H4 (cell line): ENCODE results near the gene UGT1A3. TPM values are rescaled to one million over a fixed set of nuclear protein-coding genes. Genes with fewer than 3 reads are reported as not detected.

ENCODE experiments used
- DNase-seq: peaks from one replicate; pipeline ENCODE4 v3.0.0-alpha.2; 2015; ENCODE audit warnings: low spot score
- total RNA-seq: library from RNA; depleted of rRNA; stranded (reverse); fragments of >200 nt; shearing (Covaris generic); gene quantifications from 2 replicates; pipeline ENCODE4 v1.2.3, GENCODE V29; 2014; rRNA removed

Gene UGT1A3
- total RNA-seq, 1 experiment from 2014 or later = not detected

DNA sequence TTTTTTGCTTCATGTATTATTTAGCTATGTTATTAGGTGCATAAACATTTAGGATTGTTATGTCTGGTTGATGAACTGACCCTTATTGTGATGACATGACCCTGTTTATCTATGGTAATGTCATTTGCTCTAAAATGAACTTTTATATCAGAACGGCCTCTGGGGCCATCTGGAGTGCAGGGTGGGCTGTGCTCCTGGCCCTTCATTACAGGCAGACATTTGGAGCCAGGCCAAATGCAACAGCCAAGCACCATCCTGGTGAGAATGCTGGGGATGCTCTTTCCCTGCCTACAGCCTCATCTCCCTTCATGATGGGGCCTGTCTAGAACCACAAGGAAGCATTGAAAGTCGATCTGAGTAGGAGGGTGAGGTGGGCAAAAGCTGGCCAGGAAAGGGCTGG, 87.5 kb downstream of the UGT1A3 start:
- no peak for DNase-seq

DNA sequence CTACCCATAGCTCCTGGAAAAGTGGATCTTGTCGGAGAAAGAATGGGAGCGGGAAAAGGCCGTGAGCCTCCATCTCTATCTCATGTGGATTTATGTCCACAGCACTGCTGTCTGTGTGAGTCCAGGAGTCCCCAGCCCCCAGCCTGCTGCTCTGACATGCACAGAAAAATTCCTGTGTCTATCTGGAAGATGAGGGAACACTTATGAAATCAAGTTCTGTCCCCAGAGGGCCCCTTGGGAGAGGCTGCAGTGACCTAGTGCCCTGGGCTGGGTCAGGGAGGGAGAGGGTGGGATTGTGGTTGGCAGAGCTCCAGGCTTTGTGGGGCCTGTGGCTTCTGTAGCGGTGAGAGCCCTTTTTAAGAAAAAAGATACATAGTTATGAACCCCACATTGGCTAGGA, 87.9 kb downstream of the UGT1A3 start:
- DNase-seq = no peak

DNA sequence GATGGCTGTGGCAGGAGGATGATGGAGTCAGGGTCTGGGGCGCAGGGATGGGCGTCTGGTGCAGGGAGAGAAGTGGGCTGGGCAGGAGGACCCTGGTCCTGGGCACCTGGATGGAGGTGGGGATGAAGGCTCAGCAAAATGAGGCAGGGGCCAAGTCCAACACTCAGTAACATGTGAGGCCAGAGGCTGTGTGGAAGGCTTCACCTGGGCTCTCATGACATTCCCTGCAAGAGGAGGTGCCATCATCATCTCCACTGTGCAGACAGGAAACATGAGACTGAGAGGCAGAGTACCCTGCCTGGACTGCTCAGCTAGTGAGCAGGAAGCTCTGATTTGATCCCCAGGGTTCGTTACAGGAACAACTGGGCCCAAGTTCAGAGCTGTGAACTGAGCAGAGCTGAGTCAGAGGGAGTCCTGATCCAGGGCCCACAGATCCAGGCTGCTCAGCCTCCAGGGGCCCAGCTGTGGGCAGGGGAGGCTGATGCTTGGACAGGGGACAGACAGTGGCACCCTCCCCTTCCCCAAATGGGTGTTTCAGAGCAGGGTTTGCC, 88.6 kb downstream of the UGT1A3 start:
- no peak for DNase-seq

DNA sequence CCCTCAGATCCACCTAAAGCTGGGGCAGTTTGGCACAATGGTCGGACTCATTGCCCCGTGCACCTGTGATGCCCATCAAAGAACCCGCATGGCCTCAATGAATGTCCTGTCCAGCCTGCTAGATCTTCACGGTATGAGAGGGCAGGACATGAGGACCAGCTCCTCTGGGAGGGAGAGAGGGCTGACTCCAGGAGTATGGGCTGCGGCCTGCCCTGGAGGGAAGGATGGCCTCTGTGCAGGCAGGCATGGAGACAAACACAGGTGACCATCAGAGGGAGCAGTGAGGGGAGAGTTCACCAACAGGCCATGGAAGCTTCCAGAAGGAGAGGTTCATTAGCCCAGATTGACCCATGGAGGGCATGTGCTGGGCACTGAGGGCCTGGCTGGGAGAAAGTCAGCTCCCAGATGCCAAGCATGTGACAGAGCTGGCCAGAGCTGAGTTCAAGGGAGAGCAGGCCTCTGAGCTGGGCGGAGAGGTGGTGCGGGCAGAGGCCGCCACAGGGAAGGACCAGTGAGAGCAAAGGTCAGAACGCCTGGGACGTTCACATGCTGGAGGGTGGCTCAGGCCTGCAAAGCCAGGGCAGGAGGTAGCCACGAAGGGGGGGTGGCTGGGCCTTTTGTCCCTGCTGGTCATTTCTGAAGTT, 89.3 kb downstream of the UGT1A3 start:
- DNase-seq = no peak

DNA sequence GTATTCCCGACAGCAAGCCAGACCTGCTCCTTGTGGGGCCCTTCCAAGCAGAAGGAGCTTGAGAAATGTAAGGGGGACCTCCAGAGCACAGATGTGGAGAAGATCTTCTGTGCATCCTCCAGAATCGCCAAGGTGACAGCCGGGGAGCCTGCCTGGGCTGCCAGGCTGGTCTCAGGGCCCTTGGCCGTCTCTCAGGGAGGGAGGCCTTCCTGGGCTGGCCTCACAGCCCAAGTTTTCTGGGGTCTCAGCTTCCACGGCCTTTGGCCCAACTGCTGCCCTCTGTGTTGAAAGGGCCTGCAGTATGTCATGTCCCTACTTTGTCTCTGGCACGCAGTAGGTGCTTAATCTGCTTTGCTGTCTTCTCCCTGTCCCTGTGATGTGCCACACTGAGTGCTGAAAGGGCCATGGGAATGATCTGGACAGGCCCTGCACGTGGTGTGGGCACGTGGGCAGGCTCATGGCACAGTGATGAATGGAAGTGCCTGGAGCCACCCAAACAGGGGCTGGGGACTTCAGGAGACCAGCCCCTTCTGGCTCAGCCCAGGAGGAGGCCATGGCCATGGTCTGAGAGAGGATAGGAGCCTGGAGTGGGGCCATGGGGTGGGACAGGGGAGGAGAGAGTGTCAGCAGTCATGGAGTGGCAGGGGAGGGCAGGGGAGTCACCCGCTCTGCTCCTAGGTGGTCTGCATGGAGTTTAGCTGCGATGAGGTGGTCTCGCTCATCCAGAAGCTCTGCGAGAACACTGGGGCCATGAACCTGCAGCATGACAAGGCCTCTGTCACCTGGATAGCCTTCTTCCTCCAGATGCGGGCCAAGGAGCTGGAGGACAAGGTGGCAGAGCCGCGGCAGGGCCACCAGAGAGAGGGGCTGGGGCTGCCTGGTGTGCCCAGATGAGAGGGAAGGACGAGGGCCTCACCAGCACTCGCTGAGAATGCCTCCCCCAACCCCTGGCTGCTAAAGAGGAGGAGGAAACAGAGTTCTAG, 90.1 kb downstream of the UGT1A3 start:
- no peak for DNase-seq

DNA sequence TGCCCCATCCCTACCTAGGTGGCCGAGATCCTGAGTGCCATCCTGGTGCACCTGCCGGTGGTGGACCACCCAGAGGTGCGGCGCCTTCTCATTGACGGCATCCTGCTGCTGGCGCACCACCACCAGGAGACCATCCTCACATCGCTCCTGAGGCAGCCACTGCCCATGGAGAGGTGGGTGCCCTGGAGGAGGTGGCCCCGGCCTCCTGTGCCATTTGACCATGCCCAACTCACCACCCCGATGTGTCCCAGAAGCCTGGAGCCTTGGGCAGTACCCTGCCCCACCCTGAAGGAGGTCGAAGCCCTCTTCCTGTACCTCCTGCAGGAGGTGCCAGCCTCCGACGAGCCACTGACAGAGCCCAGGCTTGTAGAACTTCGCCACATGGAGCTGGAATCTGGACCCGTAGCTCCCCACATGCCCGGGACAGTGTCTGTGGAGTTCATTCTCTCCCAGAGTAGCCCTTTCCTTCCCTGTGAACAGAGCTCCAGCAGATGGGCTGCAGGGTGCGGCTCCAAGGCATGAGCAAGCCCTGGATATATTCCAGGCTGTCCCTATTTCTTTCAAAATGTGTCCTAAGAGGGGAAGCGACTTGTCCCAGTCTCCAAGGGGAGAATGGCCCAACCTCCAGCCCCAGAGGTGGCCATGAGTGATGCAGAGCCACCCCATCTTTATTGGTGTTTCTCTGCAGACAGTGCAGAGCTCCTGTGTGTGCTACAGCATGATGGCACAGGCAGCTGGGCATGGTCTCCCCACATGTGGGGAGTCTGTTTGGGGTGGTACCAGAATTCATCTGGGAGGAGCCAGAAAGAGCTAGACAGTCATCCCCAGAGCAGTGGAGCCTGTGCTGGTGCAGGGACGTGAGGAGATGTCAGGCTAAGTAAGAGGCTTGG, 91.3 kb downstream of the UGT1A3 start:
- no peak for DNase-seq

DNA sequence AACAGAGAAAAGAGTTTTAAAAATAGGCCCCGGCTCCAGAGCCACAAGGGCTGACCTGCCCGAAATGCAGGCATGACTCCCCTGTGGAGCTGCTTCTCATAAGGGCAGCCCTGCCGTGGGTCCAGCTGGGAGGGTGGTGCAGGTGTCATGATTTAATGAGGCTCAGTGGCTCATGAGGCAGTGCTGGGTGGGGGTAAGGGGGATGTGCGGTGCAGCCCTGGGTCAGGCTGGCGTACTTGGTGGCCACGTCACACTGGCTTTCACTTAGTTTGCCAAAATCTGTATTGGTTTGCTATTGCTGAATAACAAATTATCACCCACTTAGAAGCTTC, 91.9 kb downstream of the UGT1A3 start:
- DNase-seq = no peak

DNA sequence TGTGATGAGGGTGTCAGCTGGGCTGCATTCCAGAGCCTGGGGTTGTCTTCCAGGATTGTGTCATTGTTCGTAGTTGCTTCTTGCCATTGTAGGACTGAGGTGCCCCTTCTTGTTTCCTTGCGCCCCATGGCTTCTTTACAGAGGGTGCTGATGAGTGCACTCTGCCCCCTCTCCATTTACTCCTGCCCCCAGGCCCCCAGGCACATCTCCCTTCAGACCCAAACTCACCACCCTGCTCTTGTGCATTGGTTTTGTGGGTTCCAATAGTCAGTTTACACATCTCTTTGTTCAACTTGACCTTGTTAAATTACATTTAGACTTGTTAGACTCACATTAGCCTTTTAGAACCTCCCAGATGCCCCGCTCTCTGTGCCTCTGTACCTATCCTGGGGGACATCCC, 92.4 kb downstream of the UGT1A3 start:
- no peak for DNase-seq

DNA sequence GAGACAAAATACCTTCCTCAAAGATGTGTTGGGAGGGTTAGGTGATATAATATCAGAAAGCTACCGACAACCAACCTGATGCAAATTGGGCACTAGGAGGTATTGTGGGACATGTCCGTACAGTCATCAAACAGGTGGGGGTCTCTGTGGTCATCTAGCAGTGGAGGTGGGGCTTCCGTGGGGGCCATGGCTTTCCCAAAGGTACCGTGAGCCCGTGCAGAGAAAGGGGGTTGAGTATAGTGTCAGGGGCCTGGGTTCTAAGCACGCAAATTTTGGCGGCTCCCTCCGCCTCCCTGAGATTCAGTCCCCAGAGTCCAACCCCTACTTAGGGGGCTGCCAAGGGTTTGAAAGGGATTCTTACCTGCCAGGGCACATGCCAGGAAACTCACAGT, 92.9 kb downstream of the UGT1A3 start:
- no peak for DNase-seq

DNA sequence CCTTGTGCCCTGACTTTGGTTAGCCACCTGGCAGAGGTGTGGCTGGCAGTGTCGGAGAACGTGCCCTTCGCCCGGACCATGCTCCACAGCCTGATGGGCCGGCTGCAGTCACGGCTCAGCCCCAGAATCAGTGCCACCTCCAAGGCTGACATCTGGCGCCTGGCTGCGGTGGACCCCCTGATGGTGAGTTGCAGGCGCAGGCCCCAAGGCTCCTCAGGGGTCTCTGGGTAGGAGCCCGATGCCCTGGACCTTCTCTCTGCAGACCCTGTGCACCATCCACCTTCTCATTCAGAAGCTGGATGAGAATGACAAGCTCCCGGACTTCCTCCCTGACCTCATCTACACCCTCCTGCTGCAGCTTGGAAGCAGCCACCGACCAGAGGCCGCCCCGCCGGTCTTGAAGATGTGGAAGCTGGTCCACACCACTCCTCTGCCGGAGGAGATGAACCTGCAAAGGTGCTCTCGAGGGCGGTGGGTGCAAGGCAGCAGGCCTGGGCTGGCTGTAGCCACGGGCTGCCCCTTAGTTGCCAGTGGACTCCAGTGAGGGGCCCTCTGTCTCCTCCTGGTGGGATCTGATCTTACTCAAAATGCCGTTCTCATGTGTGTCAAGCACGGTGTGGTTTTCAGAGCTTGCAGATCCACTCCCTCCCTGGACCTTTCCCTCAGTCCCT, 93.4 kb downstream of the UGT1A3 start:
- DNase-seq = no peak

Other genes with a start within 250 kb of the UGT1A3 start
- 12.2 and 20.6 TPM in 2 replicates for gene USP40, start 162.3 kb upstream of the UGT1A3 start, total RNA-seq
- not detected in 2 replicates for gene UGT1A8, start 111.4 kb upstream of the UGT1A3 start, total RNA-seq
- gene UGT1A10, start 92.6 kb upstream of the UGT1A3 start, total RNA-seq = not detected in 2 replicates
- 0.10 TPM in 1 of 2 replicates, not detected in the other for gene UGT1A9, start 57.1 kb upstream of the UGT1A3 start, total RNA-seq
- not detected in 2 replicates for gene UGT1A7, start 47.1 kb upstream of the UGT1A3 start, total RNA-seq
- 2.6 and 3.1 TPM in 2 replicates for gene UGT1A6, start 36.2 kb upstream of the UGT1A3 start, total RNA-seq
- not detected in 2 replicates for gene UGT1A5, start 16.1 kb upstream of the UGT1A3 start, total RNA-seq
- 0.04 TPM in 1 of 2 replicates, not detected in the other for gene UGT1A4, start 10.3 kb upstream of the UGT1A3 start, total RNA-seq
- 0.25 and 0.45 TPM in 2 replicates for gene UGT1A1, start 31.2 kb downstream of the UGT1A3 start, total RNA-seq
- gene MROH2A, start 49.3 kb downstream of the UGT1A3 start, total RNA-seq = 0.02 TPM in 1 of 2 replicates, not detected in the other
- gene HJURP, start 125.5 kb downstream of the UGT1A3 start, total RNA-seq = 83.4 and 105 TPM in 2 replicates
- gene TRPM8, start 188.3 kb downstream of the UGT1A3 start, total RNA-seq = 1.3 and 7.6 TPM in 2 replicates